Activated naive CD4-positive, alpha-beta T cell treated with anti-CD3 and anti-CD28 coated beads for 36 hours (primary cell): ENCODE results near the gene SLC25A44. TPM values are rescaled to one million over a fixed set of nuclear protein-coding genes. Genes with fewer than 3 reads are reported as not detected.

Experiments used
- CTCF ChIA-PET: fragments of 350-600 bp; sonication (Branson Sonifier 250); formaldehyde crosslinking; loops from one replicate; lab custom pipeline; 2021; ENCODE audit warnings: antibody characterized with exemption; lab: Charles Lee
- DNase-seq: peaks from one replicate; pipeline ENCODE4 v3.0.0-alpha.2; 2020
- H3K27ac Mint-ChIP-seq: one replicate; pipeline ENCODE4 v1.8.0; 2021; ENCODE audit warnings: mild to moderate bottlenecking, mixed read lengths
- H3K27me3 Mint-ChIP-seq: one replicate; pipeline ENCODE4 v1.8.0; 2021; ENCODE audit warnings: low read depth, mixed read lengths
- H3K36me3 Mint-ChIP-seq: one replicate; pipeline ENCODE4 v1.8.0; 2021; ENCODE audit warnings: low read depth, mixed read lengths
- H3K4me1 Mint-ChIP-seq: one replicate; pipeline ENCODE4 v1.8.0; 2021; ENCODE audit warnings: low read depth, mixed read lengths
- H3K4me3 Mint-ChIP-seq: one replicate; pipeline ENCODE4 v1.8.0; 2021; ENCODE audit warnings: mild to moderate bottlenecking, moderate library complexity, mixed read lengths
- H3K9me3 Mint-ChIP-seq: one replicate; pipeline ENCODE4 v1.8.0; 2021; ENCODE audit warnings: mixed read lengths
- intact Hi-C: fragments of 100-400 bp; cut with micrococcal nuclease; formaldehyde crosslinking; loops from one replicate; pipeline ENCODE4 v1.15.1; 2023
- total RNA-seq, 2 experiments: library from RNA; stranded (reverse); gene quantifications; one replicate each; pipeline ENCODE4 v1.2.3, GENCODE V29; 2021

Gene SLC25A44
- total RNA-seq, 2 experiments from 2014 or later, result 69.1 to 73.5 TPM

- peak; percentile 50 for DNase-seq
- Mint-ChIP-seq H3K4me1 (peaks cover 11% of the 10 kb centered on the region), H3K27ac (no peak overlapping the region), H3K9me3 (no peaks in the 10 kb centered on the region), H3K36me3 (peaks cover 5% of the 10 kb centered on the region), H3K27me3 (no peaks in the 10 kb centered on the region), H3K4me3 (peak overlapping the region; percentile 66)
- intact Hi-C loops, result no loop called here
- CTCF ChIA-PET, result interaction anchor here (0.6 to 1.5 kb wide), 7 partner anchors 19 to 148 kb away, joined by 3 to 5 read pairs (median 4); no protein-coding TSS in a partner anchor
Observed at GRCh38 chr1:156245451-156246232, 51.7 kb downstream of the SLC25A44 start.

DNA sequence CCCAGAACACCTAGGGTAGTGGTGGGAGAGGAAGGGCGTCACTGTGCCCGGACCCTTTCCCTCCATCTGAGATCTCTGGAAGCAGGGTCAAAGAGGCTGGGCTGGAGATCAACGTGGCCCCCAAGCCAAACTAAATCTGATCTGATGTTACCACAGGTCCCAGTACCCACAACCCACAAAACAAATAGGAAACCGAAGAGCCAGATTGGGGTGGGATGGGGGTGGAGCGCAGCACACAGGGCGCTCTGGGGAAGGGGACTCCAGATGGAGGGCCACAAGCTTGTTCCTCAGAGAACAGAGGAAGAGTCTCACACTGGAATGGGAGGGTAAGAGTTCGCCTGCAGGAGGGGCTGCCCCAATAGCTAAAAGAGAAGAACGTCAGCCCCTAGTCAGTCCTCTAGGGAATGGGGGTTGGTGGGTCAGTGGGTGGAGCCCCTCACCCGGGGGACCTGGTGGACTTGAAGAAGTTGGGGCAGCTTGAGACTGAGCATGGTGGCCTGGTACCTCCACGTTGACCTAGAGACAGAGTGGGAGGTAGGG lies 52.4 kb downstream of the SLC25A44 start:
- Mint-ChIP-seq H3K27ac (no peak overlapping the region), H3K36me3 (peaks cover 7% of the 10 kb centered on the region), H3K9me3 (no peaks in the 10 kb centered on the region), H3K4me1 (peaks cover 11% of the 10 kb centered on the region), H3K4me3 (peak overlapping the region; percentile 21), H3K27me3 (no peaks in the 10 kb centered on the region)
- intact Hi-C loops, result no loop called here
- DNase-seq, result no peak
- CTCF ChIA-PET, result interaction anchor here (0.5 to 1.5 kb wide), 7 partner anchors 20 to 238 kb away, joined by 3 to 5 read pairs (median 4); no protein-coding TSS in a partner anchor

GRCh38 chr1:156246781-156247459 lies 53.0 kb downstream of the SLC25A44 start:
- Mint-ChIP-seq H3K27me3 (no peaks in the 10 kb centered on the region), H3K4me1 (peaks cover 11% of the 10 kb centered on the region), H3K36me3 (peaks cover 7% of the 10 kb centered on the region), H3K9me3 (no peaks in the 10 kb centered on the region), H3K4me3 (no peak overlapping the region), H3K27ac (no peak overlapping the region)
- intact Hi-C loops, result no loop called here
- CTCF ChIA-PET, result interaction anchor here (0.5 to 1.5 kb wide), 5 partner anchors 24 to 238 kb away, joined by 3 to 7 read pairs (median 5); no protein-coding TSS in a partner anchor
- no peak for DNase-seq

DNA sequence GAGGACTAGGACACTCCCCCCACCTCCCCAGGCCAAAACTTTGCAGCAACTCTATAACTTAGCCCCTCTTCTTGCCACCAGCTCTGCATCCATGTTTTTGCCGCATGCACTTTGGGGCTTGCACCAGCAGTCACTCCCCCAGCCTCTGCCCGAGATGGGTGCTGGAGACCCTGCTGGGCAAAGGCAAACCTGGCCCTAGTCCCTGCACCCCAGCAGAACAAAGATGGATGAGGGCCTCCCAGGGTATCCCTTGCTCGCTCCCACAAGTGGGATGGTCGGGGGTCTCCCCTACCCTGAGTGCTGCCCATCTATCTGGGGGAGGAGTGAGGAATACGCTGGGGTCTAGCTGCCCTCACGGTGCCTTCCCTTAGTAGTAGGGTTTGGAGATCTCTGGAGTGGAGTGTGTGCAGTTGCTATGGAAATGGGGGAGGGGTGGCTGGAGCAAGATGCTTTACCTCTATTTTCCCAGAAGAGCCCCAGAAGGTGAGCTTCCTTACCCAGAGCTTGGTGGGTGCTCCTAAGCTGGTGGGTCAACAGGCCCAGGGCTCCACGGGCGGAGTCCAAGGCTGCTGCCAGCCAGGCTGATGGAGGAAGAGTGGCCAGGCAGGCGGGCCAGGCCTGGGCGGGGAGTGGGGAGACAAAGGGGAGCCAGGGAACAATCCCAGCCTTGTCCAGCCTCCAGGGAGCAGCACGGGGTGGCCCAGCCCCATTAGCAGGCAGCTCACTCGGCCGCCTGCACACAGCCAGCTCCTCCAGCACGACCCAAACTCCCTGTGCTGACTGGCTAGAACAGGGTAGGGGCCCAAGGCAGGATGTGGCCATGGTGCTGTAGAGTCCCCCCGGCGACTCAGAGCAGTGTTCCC lies 53.8 kb downstream of the SLC25A44 start, which contains the start of gene PAQR6:
TSS of gene PAQR6 (minus strand) at position 597 of the 863 bp plus-strand sequence. CDS start 1,325 bp downstream, outside the sequence.
- Mint-ChIP-seq H3K4me1 (peaks cover 11% of the 10 kb centered on the region), H3K27me3 (no peaks in the 10 kb centered on the region), H3K9me3 (no peaks in the 10 kb centered on the region), H3K4me3 (no peak within 1 kb of the TSS), H3K36me3 (peaks cover 7% of the 10 kb centered on the region), H3K27ac (no peak within 1 kb of the TSS)
- intact Hi-C loops, result no loop called here
- CTCF ChIA-PET, result interaction anchor here (1.0 kb wide), 1 partner anchor 12 kb away, joined by 3 read pairs; no protein-coding TSS in a partner anchor
- DNase-seq, result no peak

- Mint-ChIP-seq H3K27ac (no peak overlapping the region), H3K27me3 (no peaks in the 10 kb centered on the region), H3K36me3 (peaks cover 11% of the 10 kb centered on the region), H3K9me3 (no peaks in the 10 kb centered on the region), H3K4me3 (no peak overlapping the region), H3K4me1 (peaks cover 11% of the 10 kb centered on the region)
- CTCF ChIA-PET, result interaction anchor here (1.0 kb wide), 1 partner anchor 11 kb away, joined by 3 read pairs; no protein-coding TSS in a partner anchor
- intact Hi-C loops, result no loop called here
- DNase-seq, result no peak
Observed at GRCh38 chr1:156248323-156248683, 54.4 kb downstream of the SLC25A44 start.

DNA sequence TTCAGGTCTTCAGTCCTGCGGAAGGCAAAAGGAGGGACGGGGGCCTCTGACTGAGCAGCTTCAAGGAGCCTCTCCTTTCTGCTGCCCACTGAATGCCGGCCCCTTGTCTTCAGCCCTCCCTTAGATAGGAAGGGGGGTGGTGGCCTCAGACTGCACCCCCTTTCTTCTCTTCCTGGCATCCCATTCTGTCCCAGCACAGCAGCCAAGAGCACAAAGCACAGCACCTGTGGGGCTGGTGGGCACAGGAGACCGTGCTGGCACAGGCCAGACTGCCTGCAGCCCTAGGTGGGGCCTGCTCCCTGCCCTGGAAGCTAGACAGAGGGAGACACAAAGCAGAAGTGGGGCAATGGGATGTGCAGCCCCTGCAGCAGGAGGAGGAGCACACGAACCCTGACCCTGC lies 55.7 kb downstream of the SLC25A44 start:
- CTCF ChIA-PET, result interaction anchor here (1.0 kb wide), 1 partner anchor 108 kb away, joined by 3 read pairs; no protein-coding TSS in a partner anchor
- H3K27me3 Mint-ChIP-seq, result no peaks in the 10 kb centered on the region
- peaks cover 17% of the 10 kb centered on the region for H3K36me3 Mint-ChIP-seq
- DNase-seq, result no peak
- H3K9me3 Mint-ChIP-seq, result no peaks in the 10 kb centered on the region
- H3K4me3 Mint-ChIP-seq, result no peak overlapping the region
- H3K4me1 Mint-ChIP-seq, result peaks cover 11% of the 10 kb centered on the region
- peak overlapping the region; percentile 24 for H3K27ac Mint-ChIP-seq
- intact Hi-C loops, result no loop called here

GRCh38 chr1:156251527-156251926 lies 57.6 kb downstream of the SLC25A44 start:
- no peak for DNase-seq
- H3K4me1 Mint-ChIP-seq, result no peaks in the 10 kb centered on the region
- H3K27ac Mint-ChIP-seq, result peak overlapping the region; percentile 18
- intact Hi-C loops, result no loop called here
- peaks cover 22% of the 10 kb centered on the region for H3K36me3 Mint-ChIP-seq
- no peaks in the 10 kb centered on the region for H3K9me3 Mint-ChIP-seq
- CTCF ChIA-PET, result interaction anchor here (1.1 to 1.2 kb wide), 3 partner anchors 8 to 110 kb away, joined by 3 to 4 read pairs (median 4); no protein-coding TSS in a partner anchor
- H3K4me3 Mint-ChIP-seq, result no peak overlapping the region
- no peaks in the 10 kb centered on the region for H3K27me3 Mint-ChIP-seq

GRCh38 chr1:156253634-156254033 lies 59.7 kb downstream of the SLC25A44 start:
- Mint-ChIP-seq H3K4me3 (no peak overlapping the region), H3K4me1 (no peaks in the 10 kb centered on the region), H3K36me3 (peaks cover 27% of the 10 kb centered on the region), H3K27ac (no peak overlapping the region), H3K27me3 (no peaks in the 10 kb centered on the region), H3K9me3 (no peaks in the 10 kb centered on the region)
- intact Hi-C loops, result no loop called here
- CTCF ChIA-PET, result interaction anchor here (0.6 to 1.5 kb wide), 2 partner anchors 24 to 111 kb away, joined by 5 read pairs; no protein-coding TSS in a partner anchor
- no peak for DNase-seq

GRCh38 chr1:156257711-156258110 lies 63.8 kb downstream of the SLC25A44 start:
- intact Hi-C loops, result no loop called here
- Mint-ChIP-seq H3K9me3 (no peaks in the 10 kb centered on the region), H3K27ac (peak overlapping the region; percentile 37), H3K4me1 (peaks cover 4% of the 10 kb centered on the region), H3K27me3 (no peaks in the 10 kb centered on the region), H3K36me3 (peaks cover 40% of the 10 kb centered on the region), H3K4me3 (no peak overlapping the region)
- CTCF ChIA-PET, result interaction anchor here (0.5 to 1.1 kb wide), 4 partner anchors 24 to 165 kb away, joined by 3 to 4 read pairs (median 3); no protein-coding TSS in a partner anchor
- DNase-seq, result no peak

DNA sequence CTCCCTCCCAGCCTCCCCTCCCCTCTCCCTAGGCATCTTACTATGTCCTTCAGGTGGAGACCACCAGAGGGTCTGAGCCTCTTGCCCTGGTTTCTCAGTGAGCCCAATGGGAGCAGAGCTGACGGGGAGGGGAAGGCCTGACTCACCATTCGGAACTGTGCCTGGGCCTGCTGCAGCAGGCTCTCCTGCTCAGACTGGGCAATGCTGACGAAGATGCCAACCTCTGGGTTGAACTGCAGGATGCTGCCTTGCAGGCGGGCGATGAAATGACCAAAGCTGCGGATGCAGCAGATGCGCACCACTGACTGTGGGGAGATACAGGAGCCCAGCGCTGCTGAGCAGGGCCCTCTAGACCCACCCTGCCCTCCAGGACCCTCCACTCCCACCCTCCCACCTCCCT lies 65.0 kb downstream of the SLC25A44 start:
- Mint-ChIP-seq H3K4me3 (no peak overlapping the region), H3K27me3 (no peaks in the 10 kb centered on the region), H3K9me3 (no peaks in the 10 kb centered on the region), H3K36me3 (peaks cover 43% of the 10 kb centered on the region), H3K4me1 (peaks cover 10% of the 10 kb centered on the region), H3K27ac (no peak overlapping the region)
- CTCF ChIA-PET, result interaction anchor here (0.8 kb wide), 1 partner anchor 61 kb away, joined by 3 read pairs; no protein-coding TSS in a partner anchor
- intact Hi-C loops, result no loop called here
- no peak for DNase-seq

- Mint-ChIP-seq H3K9me3 (no peaks in the 10 kb centered on the region), H3K36me3 (peaks cover 46% of the 10 kb centered on the region), H3K27me3 (no peaks in the 10 kb centered on the region), H3K27ac (no peak overlapping the region), H3K4me3 (no peak overlapping the region), H3K4me1 (peaks cover 12% of the 10 kb centered on the region)
- CTCF ChIA-PET, result interaction anchor here (0.6 to 1.5 kb wide), 5 partner anchors 9 to 210 kb away, joined by 3 read pairs; partner anchors contain the start of gene PAQR6
- intact Hi-C loops, result loop anchor here (5.0 kb wide), 1 partner anchor 57 kb away; no protein-coding TSS in a partner anchor
- DNase-seq, result peak; percentile 45
Observed at GRCh38 chr1:156259805-156260204, 65.9 kb downstream of the SLC25A44 start.
